NOMO-1 (cell line): Measurements from ENCODE around the gene ADAMTS2.

ENCODE experiments used
- DNase-seq, 2 experiments: peaks; one replicate each; lab custom pipeline; 2025; ENCODE audit not compliant: unreplicated experiment in 2 of 2; lab: John Stamatoyannopoulos, UW

ADAMTS2 gene

DNA sequence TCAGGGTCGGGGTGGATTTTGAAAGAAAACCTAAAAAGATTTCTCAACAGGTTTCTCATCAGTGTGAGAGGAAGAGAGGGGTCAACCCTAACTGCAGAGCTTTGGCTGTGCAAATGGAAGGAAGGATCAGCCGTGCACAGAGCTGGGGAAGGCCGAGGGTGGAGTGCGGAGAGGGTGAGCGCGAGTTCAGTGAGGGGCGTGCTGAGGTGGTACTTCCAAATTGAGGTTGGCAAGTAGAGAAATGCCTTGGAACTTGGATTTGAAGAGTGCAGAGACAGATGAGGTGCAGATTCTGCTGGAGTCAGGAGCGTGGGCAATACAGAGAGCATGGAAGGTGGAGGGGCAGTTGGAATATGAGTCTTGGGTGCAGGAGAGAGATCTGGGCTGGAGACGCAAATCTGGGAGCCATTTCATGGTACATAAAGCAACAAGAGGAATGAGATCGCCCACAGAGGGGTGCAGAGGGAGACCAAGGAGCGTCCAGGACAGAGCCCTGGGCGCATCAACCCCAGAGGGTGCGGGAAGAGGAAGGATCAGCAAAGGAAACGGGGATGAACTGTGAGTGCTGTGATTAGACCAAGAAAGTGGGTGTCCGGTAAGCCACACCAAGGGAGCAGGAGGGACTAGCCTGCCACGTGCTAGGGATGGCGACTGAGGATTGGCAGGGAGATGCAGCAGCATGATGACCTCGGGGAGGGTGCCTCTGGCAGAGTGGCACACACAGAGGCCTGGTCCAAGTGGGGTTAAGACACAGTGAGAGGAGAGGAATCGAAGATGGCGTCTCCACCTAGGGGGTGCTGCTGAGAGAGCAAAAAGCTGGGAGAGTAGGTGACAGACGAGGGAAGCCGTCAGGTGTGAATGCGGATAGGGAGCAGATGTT, 105.8 kb downstream of the ADAMTS2 start:
- DNase-seq: no peak

DNA sequence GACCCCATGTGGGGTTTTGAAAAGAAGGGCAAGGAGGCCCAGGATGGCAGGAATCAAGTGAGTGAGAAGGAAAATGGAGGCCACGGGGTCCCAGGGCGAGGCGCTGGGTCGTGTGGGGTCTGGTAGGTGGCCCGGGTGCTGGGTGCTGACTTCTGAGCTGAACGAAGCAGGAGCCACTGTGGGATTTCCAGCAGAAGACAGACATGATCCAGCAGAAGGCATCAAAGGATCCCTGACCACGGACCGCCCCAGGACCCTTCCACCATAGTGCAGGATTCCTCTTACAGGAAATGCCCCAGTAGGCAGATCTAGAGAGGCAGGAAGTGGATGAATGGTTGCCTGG, 106.7 kb downstream of the ADAMTS2 start:
- no peak for DNase-seq

DNA sequence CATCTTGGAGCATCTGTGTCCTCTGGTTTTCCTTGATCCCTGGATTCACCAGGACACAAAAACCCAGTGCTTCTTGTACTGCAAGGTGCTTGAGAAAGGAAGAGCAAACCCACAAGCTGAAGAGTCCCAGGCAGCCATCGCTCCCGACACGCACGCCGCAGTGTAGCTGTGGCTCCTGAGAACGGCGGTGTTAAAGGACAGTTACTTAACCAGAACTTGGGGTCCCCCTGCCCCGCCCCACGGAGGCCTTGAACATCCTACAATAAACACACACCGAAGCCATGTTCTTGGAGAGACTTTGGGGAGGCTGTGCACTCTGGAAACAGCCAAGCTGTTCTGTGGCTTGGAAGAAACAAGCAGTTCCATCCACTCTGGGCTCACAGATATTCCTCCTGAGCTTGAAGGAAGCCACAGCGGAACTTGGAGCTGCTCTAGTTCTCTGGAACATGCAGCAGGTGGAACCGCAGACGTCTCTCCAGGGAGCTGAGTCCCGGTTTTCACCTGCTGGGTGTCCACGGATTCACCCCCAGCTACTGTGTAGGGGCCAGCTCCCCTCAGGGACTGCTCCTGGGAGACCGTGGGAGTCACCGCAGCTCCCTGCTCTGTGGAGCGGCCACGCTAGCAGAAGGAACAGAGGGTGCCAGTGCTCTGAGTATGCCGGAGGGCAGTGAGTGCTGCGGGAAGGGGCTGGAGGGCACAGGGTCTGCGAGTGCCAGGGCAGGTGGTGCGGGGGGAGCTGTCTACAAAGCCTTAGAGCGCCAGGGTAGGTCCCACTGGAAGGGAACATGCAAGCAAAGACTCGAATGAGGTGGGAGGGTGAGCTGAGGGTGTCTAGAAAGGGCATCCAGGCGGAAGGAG, 107.3 kb downstream of the ADAMTS2 start:
- no peak for DNase-seq

DNA sequence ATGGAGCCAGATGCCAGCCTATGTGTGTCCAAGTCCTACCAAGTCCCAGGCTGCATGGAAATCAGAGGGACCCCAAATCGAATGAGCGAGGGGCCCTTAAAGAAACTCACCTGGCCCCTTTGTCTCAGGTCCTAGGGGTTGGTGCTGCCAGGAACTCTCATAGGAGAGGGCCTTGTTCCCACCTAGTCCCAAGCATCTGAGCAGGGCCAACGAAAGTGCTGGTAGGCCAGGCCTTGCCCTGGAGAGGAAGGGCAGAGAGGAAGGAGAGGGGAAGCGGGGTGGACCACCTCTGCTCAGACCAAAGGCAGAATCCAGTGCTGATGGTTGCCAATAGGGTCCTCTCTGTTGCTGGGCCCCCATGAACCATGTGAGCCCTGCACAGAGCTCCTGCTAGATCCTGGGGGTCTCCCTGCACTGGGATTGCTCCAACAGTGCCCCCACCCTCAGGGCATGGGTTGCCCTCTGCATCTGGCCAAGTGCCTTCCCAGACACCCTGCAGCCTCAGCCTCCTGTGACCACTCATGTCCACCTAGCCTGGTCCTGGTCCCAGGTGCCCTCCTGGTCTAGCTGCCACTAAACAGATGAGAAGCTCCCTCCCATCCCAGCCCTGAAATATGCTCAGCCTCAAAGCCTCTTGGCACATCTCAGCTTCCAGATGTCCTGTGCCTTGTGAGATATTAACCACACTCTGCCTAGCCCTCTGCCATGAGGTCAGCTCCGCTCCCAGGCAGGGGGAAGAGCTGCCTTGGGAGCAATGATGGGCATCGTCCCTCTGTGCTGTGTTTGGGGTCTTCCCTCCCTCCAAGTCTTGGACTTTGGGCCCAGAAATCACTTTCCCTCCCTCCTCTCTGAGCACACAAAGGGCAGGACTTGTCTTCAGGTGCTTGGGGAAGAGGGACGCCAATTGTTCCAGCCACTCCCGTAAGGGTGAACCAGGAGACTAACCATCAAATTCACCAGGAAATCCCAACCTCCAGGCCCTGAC, 109.6 kb downstream of the ADAMTS2 start:
- DNase-seq: no peak

DNA sequence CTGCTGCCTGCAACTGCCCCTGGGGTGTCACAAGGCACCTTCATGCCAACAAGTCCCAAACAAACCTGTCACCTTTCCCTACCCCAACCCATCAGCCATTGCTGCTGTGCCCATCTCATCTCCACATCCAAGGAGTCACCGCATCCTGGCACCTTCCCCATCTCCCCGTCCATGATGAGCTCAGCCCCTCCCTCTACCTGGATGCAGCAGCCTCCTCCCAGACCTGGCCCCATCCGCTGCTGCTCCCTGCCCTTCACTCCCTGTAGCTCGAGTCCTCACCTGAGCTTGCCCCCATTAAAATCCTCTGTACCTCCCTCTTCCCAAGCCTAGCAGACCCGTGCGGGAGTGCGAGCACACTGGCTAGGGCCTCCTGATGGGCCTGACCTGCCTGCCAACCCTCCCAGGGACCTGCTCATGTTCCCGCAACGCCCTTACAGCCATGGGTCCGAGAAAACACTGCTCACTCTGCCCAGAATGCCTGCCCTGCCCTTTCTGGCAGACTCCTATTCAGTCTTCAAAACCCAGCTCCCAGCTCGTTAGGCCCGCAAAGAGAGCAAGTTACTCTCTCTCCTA, 110.6 kb downstream of the ADAMTS2 start:
- DNase-seq: no peak

DNA sequence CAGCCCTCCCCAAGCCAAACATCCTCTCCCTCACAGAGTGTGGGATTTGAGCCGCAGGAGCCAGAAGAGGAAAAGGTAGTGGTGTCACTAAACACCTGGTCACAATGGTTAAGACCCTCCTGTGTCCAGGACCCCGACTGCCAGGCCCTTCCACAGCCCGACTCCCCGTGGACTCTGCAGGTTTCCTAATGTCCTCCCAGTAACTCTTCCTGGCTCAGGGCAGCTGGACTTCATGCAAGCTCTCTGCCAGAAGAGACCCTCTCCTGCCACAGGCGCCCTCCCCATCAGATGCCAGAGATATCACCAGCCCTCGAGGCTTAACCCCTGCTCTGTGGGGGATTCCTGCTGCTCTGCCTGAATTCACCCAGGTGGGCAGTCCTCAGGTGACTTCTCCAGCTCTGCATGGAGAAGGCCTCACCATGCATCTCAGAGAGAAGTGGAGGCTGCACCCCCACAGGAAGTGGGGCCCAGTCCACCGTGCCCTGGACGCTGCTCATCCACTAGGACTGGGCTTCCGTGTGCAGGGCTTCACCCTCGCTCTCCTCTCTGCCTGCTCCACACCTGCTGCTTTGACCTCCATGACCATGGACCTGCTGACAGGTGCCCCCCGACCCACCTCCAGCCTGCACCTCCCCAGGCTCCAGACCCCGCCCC, 111.2 kb downstream of the ADAMTS2 start:
- DNase-seq: no peak

DNA sequence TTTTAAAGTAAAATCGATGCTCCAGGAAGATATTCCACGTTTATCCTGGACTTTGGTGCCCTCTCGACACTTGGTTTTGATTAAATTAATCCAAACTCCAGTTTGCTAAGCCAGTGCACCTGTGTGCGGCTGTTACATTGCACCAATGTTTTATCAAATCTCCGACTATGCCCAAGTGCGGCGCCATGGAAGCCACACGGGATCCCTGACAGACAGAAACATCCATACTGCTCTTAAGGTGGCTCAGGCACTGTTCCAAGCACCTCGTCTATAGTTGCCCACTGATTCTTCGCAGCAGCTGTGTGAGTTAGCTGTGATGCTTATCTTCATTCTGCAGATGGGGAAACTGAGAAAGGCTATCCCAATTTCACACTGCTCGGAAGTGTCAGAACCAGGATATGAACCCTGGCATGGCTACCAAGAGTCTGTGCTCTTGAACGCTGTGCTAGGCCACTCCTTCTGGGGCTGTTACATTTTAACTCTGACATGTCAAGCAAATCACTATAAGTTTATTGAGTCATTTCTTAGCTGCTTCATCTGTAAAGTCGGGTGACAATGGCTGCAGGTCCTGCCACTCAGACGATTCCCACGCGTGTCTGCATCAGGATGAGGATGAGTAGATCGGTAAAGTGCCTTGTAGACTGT, 113.0 kb downstream of the ADAMTS2 start:
- no peak for DNase-seq

DNA sequence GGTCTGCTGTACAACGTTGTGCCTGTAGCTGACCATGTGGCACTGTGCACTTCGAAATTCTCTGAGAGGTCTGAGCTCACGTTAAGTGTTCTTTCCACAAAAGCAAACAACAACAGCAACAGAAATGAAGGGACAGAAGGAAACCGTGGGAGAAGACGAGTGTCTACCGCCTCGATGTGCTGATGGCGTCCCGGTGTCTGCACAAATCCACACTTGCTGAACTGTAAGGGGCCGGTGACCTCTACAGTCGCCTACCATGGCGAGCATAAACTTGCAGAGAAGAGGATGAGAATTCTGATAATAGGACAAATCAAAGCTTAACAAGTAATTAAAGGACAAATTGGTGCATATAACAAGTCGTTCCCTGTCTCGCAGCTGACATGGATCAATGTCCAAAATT, 114.0 kb downstream of the ADAMTS2 start:
- no peak for DNase-seq

DNA sequence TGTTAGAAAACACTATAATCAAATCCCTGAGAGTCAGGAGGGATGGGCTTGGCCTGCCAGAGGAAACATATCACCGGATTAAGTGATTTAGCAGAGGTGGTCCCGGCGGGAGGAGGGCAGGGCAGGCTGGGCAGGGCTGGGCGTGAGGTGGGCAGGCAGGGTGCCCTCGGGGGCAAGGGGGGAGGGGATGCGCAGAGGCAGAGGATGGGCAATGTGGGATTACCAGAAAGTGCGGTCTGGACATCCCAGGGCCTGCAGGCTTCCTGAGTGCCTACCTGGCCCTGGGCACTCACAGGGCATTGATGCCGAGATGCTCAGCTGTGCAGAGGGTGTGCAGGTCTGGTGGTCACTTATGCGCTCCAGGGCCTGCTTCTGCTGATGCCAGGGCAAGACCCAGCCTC, 115.2 kb downstream of the ADAMTS2 start:
- no peak for DNase-seq

DNA sequence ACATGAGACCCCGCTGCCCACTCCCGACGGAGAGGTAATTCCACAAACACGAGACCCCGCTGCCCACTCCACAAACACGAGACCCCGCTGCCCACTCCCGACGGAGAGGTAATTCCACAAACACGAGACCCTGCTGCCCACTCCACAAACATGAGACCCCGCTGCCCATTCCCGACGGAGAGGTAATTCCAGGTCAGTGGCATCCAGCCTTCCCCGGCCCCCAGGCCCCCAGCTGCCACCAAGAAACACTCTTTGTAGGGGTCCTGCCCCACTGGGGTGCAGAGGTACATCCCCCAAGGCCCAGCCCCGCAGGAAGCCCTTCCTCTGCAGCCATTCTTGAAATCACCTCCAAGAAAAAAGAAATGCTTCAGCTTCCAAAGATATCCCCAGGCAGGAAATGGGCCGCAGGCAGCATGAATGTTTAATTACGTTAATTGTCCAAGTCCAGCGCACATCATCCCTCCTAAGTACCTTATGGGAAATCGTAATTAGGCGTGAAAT, 115.9 kb downstream of the ADAMTS2 start:
- DNase-seq: no peak

DNA sequence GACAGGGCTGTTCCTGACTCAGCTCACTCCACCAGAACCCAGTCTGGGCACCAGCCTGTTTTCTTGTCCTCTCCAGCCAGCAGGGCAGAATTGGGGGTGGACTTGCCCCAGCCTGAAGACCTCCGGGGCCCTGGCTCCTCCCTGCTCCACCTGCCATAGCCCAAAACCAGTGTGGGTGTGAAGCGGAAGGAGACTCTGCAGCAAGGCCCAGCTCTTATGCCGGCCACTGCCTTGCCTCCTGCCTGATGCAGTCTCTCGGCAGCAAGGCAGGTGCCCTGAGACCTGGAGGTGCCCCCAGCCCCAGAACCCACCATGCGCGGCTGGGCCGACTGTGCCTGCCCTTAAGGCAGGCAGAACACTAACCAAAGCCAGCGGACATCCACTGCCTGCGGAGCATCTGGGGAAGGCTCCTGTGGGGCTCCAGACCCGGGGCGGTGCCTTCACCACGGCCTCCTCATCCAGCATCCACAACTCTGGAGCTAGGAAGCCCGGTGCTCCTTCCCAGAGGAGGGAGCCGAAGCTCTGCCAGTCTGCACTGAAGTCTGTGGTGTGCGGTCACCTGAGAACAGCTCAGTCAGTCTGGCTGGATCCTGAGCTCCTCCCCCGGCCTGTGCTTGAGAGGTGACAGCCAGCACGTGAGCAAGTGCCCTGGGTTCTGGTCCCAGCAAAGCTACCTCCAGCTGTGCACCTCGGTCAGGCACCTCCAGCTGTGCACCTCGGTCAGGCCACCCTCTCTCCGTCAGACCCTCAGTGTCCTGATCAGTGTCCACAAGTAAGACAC, 116.7 kb downstream of the ADAMTS2 start:
- DNase-seq: no peak

DNA sequence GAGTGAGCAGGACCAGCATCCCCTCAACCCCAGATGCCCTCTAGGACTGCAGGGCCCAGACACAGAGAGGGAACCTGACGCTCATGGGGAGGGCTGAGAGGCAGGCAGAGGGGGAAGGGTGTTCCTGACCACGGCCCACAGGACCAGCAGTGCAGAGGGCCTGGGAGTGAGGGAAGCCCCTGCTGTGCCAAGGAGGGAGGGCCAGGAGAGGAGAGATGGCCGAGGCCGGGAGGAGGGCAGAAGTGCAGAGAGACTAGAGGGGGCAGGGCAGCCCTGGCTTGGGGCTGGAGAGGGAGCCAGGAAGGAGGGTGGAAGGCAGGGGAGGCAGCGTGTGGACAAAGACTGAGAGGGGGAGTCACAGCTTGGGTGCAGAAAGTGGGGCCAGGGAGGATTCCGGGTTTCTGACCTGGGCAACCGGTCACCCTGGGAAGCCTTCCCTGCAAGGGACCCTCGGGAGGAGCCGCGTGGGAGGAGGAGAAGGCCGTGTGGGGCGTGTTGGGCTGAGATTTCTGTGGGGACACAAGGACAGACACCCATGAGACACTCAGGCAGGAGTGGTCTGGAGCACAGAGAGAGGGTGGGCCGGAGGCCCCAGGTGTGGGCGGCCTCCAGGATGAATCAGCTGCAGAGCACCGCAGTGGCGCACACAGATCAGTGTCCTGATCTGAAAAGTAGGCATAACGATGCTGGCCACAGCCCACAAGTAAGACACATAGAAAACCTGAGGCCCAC, 117.5 kb downstream of the ADAMTS2 start:
- DNase-seq: no peak

DNA sequence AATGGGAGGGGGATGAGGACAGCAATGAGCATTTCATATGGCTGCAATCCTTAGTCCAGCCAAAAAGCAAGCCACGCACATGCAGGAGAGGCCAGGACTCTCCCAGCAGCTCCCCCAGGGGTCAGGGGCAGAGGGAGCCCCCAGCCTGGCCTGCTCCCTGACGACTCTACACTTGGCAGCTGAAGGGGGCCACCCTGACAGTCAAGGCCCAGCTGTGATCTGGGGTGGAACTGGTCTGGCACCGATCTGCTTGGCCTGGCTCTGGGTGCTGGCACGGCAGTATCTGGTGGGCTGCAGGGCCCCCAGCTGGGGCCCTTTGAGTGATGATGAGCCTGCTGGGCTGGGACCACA, 118.1 kb downstream of the ADAMTS2 start:
- no peak for DNase-seq

DNA sequence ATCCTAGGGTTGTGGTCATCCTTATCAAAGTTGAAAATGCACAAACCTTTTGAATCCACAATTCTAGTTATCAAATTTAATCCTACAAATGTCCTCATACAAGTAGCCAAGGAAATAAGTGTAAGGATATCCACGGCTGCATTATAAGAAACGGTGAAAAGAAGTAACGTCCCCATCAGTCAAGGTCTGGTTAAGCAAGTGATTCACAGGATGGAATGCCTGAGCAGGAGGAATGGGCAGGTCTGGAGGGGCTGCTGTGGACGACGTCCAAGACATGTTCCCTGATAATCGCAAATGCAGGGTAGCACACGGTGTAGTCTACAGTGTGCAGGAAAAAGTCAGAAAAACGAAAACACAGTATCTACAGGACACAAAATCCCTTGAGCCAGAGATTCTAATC, 118.6 kb downstream of the ADAMTS2 start:
- no peak for DNase-seq

DNA sequence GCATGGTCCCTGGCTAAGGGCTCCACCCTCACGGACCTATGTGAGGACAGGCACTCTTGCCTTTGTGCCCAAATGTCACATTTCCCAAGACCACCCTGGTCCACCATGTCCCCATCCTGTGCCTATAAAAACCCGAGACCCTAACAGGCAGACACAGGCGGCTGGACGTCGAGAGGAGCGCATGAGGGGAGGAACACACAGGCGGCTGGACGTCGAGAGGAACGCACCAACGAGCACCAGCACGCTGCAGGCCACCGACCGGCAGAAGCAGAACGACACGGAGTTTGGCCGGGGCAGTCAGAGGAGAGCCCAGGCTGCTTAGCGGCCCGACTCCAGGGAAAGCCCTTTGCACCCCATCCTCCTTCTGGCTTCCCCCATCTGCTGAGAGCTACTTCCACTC, 119.9 kb downstream of the ADAMTS2 start:
- DNase-seq: no peak

DNA sequence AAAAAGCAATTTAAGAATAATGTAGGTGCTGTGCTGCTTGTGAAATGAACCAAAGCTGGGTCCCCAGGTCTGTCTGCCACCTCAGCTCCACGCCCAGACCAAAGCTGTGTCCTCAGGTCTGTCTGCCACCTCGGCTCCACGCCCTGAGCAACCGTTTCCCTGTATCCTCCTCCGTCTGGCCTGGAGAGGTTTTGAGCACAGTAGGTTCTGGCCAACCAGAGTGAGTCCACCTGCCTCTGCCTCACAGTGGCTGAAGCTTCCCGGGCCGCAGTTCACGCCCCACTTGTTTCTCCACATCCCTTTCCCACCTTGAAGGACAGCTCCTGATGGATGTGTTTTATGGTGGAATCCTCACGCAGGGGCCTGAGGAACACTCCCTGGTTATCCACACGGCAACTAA, 120.5 kb downstream of the ADAMTS2 start:
- no peak for DNase-seq

DNA sequence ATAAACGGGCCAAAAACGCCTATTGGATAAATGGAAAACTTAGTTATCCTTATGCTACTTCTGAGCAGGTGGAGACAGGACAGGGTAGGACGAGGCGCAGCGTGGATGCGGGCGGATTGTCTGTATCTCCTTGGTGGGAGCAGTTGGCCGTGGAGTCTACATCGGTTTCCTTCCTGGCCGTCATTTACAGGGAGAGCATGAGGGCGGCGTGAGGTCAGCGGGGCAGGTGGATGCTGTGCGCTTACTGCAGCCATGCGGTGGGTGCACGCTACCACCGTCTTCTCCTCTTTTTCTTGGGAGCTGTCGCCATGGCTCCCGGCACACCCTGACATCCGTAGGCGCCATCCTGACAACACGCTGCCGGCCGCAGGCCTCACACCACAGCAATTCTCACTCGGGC, 121.3 kb downstream of the ADAMTS2 start:
- no peak for DNase-seq

DNA sequence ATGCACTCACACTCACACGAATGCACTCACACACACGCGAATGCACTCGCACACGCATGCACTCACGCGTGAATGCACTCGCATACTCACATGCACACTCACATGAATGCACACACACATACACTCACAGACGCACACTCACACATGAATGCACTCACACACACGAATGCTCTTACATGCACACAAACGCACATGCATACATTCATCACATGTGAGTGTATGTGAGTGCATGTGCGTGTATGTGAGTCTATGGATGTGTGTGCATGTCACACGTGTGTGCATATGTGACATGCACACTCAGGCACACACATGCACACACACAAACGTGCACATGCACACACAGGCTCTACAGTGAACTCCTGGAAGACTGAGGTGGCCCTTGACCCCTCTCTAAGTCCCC, 121.7 kb downstream of the ADAMTS2 start:
- DNase-seq: no peak
